IMR-90 (cell line): ENCODE data around the gene TFDP2.

Source experiments
- CTCF ChIP-seq: conservative IDR thresholded peaks from 2 replicates; pipeline ENCODE4 v1.5.1; 2012; ENCODE audit warnings: mild to moderate bottlenecking, low read depth, low read length, improper control_type of control experiment
- MAZ ChIP-seq: IDR thresholded peaks from 2 replicates; pipeline ENCODE4 v1.6.1; 2012; ENCODE audit warnings: low read depth, mild to moderate bottlenecking, low read length, improper control_type of control experiment, moderate library complexity, borderline replicate concordance
- NFE2L2 ChIP-seq: fragments of 150-350 bp; IDR thresholded peaks from 2 replicates; pipeline ENCODE4 v1.6.1; 2016; ENCODE audit warnings: low read depth, mild to moderate bottlenecking, low read length
- POLR2A ChIP-seq: IDR thresholded peaks from 2 replicates; pipeline ENCODE4 v1.6.1; 2012; ENCODE audit warnings: mild to moderate bottlenecking, low read depth, low read length
- RAD21 ChIP-seq: IDR thresholded peaks from 2 replicates; pipeline ENCODE4 v1.6.1; 2012; ENCODE audit warnings: low read length, improper control_type of control experiment
- USF2 ChIP-seq: fragments of 150-350 bp; IDR thresholded peaks from 2 replicates; pipeline ENCODE4 v1.6.1; 2017; ENCODE audit warnings: mild to moderate bottlenecking, antibody characterized with exemption, low read length, low read depth

DNA sequence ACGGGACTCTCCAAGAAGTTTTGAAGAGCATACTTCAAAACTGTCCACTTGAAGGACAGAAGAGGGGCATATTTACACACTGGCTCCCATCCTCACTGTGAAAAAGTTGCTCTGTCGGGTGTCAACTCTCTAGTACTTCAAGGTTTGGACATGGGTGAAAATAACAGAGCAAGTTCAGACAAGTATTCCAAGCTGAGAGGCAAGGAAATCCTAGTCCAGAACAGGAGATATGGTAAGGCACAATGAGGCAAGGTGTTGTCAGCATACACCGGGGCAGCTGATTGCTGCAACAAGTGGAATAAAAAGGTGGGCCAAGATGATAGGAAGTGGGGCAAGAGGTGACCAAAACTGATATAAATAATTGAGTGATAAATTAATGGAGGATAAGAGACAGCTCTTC is 4.8 kb upstream of the TFDP2 start:
- TF ChIP-seq CTCF (no peak), RAD21 (no peak), POLR2A (no peak), USF2 (no peak), NFE2L2 (no peak), MAZ (no peak)
